ENCODE measurements around the gene NPEPL1. TPM values are rescaled to one million over a fixed set of nuclear protein-coding genes. Genes with fewer than 3 reads are reported as not detected.

The NPEPL1 gene
- total and polyA plus RNA-seq, 2 donors (not counting 3 experiments of a cell fraction or from before 2014, with no cell fraction given) = 22.5 to 40.8 TPM

- intact Hi-C loops (cut with micrococcal nuclease) = no loop called here
- Histone ChIP-seq H3K27me3 (ENCODE audit: control insufficient read depth in 2 of 2, insufficient read depth in 2 of 2, low read length in 2 of 2) (peaks cover 0 to 2% of the 10 kb centered on the region in 2 experiments), H3K27ac (ENCODE audit: insufficient read depth, low read depth, low read length) (no peak overlapping the region), H4K20me1 (replicated peaks; ENCODE audit: control insufficient read depth, extremely low read depth, insufficient read depth, low read length) (no peaks in the 10 kb centered on the region), H3K9me1 (replicated peaks; ENCODE audit: control insufficient read depth, extremely low read depth, insufficient read depth, low read length) (no peaks in the 10 kb centered on the region), H3K9ac (replicated peaks; ENCODE audit: extremely low read depth, insufficient read depth, low read length) (no peak overlapping the region), H3K36me3 (ENCODE audit: control insufficient read depth in 2 of 2, extremely low read depth in 1 of 2, insufficient read depth in 2 of 2, low read length in 2 of 2) (no peaks in the 10 kb centered on the region), H3K4me2 (ENCODE audit: insufficient read depth, low read length) (no peak overlapping the region), H3K4me1 (ENCODE audit: control insufficient read depth, extremely low read depth, insufficient read depth, low read length) (peaks cover 17% of the 10 kb centered on the region), H3K79me2 (ENCODE audit: control insufficient read depth, insufficient read depth, low read length) (peaks cover 7% of the 10 kb centered on the region), H3K4me3 (replicated peaks in 1 of 3; ENCODE audit: insufficient read depth in 1 of 3, low read depth in 1 of 3, low read length in 3 of 3) (no peak overlapping the region), H3K9me3 (replicated peaks; ENCODE audit: control insufficient read depth, insufficient read depth, low read length) (no peaks in the 10 kb centered on the region), H2AFZ (ENCODE audit: low read depth, low read length) (no peak overlapping the region)
- no peak for TF ChIP-seq POLR2A (IDR thresholded peaks at IDR 0.05; ENCODE audit: low read depth, low read length)
- no peak for TF ChIP-seq JUN (IDR thresholded peaks at IDR 0.05; ENCODE audit: borderline replicate concordance, insufficient read depth, insufficient read length, low read depth)
- TF ChIP-seq MYC (IDR thresholded peaks at IDR 0.05; ENCODE audit: low read depth, low read length) = no peak
- TF ChIP-seq MAX (IDR thresholded peaks at IDR 0.05; ENCODE audit: insufficient read depth, insufficient read length) = no peak
- TF ChIP-seq GATA2 (IDR thresholded peaks at IDR 0.05; ENCODE audit: insufficient read depth, insufficient read length, low read depth, low read length) = no peak
- TF ChIP-seq POLR2AphosphoS5 (IDR thresholded peaks at IDR 0.05; ENCODE audit: insufficient read depth, low read depth, low read length) = no peak
- TF ChIP-seq CTCF (IDR thresholded peaks at IDR 0.05; ENCODE audit: extremely low read depth in 1 of 2, insufficient read depth in 1 of 2, low read depth in 1 of 2, low read length in 2 of 2) = no peak
- TF ChIP-seq EZH2 (IDR thresholded peaks at IDR 0.05; ENCODE audit: borderline replicate concordance, low read depth, low read length, severe bottlenecking) = no peak
- dilution Hi-C loops (cut with MboI; ENCODE audit: extremely low pct_ligation_motif_present, low sequenced_read_pairs) = no loop called here
- ChIA-PET POLR2A (interaction anchor here (0.5 kb wide), 1 partner anchor 423 kb away, joined by 3 read pairs; no protein-coding TSS in a partner anchor), CTCF (interaction anchor here (1.6 to 3.3 kb wide), 4 partner anchors 7 to 165 kb away, joined by 6 to 32 read pairs (median 7); no protein-coding TSS in a partner anchor)
- FAIRE-seq (no peak), DNase-seq (ENCODE audit: low read depth, low spot score) (no peak)
- no TSS peak for BruUV-seq (replicated peaks)
These were observed 45.9 kb upstream of the NPEPL1 start for GRCh38 chr20:58646703-58647102.

Measured in endothelial cell of umbilical vein (primary cell).